ENCODE results near the gene CAMTA1.
"Not testable (repeated sequence)": the region's sequence is repeated elsewhere in the genome, so short reads cannot be mapped to it uniquely, and the experiment has no call there.

The CAMTA1 gene

GRCh38 chr1:7366955-7367665 lies 581.9 kb downstream of the CAMTA1 start:
- DNase-seq (ENCODE audit: low read depth, low spot score), result no peak

DNA sequence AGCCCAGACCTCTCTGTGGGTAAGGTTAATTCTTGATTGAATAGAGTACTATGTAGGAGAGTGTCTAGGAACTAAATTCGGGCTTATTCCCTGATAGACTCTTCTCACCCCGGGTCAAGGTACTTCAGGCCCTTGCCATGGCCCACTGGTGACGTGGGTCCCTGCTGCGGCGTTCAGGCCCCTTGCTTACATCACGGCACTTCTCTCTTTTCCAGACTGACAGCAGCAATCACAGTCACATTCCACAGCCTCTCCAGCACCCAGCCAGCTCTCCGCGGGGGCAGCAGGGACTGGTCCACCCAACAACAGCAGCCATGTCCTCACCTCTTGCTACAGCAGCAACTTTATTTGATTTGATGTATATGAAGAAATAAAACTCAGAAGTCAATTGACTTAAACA lies 584.6 kb downstream of the CAMTA1 start:
- no peak for DNase-seq (ENCODE audit: low read depth, low spot score)

DNA sequence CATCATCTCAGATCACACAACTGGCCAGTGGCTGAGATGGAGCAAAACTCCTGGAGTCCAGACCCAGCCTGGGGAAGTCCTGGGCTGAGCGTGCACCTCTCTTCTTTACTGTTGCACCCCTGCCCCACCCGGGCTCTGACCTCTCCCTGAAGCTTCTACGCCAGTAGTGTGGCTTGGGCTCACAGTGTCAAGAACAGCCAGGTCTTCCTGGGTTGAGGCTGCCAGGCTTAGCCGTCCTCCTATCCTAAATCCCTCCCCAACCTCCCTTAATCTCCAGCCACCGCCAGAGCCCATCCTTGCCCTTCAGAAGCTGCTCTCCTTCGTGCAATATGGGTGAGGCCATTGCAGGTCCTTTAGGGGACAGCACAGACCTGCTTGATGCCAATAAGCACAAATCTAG lies 586.7 kb downstream of the CAMTA1 start:
- no peak for DNase-seq (ENCODE audit: low read depth, low spot score)

DNA sequence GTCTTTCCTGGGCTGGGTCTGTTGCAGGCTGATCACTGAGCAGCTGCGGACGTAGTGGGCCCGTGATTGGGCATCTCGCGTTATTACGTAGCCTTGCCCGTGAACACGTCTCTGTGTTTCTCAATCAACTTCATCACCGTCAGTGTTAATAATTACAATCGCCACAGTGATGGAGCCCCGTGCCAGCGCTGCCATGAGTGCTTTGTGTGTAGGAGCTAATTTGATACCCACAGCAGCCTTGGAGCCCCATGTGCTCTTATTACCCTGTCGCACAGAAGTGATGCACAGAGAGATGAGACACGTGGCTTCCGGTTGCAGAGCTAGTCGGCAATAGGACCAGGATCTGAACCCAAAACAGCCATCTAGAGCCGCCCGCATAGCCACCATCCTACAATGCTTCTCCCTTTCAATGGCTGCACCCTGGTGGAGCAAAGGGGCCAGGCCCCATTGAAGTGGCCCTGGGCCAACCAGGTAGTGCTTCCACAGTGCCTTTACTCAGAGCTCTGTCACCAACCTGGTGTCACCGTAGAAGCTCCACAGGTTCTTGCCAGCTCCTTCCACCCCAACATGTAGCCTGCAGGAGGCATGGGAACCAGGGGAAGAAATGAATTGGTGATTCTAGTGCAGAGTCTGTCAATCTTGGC lies 587.3 kb downstream of the CAMTA1 start:
- DNase-seq (ENCODE audit: low read depth, low spot score), result no peak

DNA sequence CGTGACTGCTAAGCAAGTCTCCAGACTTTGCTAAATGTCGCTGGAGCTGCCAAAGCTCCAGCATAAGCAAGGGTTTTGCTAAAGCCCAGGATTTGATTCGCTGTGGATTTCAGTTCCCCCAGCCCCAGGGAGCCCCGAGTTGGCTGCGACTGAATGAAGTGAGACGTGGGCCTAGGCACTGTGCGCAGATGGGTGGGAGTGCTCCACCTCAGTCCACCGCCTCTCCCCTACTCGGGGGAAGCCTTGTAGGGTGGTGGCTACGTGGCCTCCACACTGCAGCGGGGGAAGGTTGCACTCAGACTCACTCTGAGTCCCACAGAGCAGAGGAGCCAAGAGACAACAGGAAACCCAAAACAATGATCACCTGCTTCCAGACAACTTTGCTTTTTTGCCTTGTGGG lies 588.0 kb downstream of the CAMTA1 start:
- no peak for DNase-seq (ENCODE audit: low read depth, low spot score)

DNA sequence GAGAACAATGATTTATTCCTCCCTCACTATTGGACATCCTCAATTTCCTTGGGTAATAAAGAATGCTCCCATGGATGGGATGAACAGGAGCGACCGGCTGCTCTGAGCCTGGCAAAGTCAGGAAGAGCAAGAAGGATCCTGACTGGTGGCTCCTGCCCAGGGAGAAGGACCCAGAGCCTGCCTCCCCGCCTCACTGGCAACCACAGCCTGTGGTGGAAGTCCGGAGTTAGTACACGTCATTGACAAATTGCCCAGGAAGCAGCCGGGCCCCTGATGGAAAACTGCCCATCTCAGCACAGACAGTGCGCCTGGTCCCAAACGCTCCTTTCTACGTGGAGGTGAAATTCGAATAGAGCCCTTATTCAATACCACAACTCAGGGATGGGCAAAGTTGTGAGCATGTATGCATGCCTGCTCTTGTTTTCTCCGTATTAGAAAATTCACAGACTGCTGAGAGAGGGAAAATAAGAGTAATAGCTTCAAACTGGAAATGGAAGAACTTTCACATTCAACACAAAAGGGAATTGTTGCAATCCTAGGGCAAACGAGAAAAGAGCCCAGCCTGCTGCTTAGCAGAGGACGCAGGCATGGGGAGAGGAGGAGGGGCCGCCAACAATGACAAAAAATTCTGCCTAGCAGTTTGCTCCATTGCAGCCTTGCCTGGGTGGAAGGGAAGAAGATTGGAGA lies 588.8 kb downstream of the CAMTA1 start:
- no peak for DNase-seq (ENCODE audit: low read depth, low spot score)

GRCh38 chr1:7374563-7375160 lies 589.4 kb downstream of the CAMTA1 start:
- DNase-seq (ENCODE audit: low read depth, low spot score), result no peak

- DNase-seq (ENCODE audit: low read depth, low spot score), result no peak
Observed at GRCh38 chr1:7375329-7375728, 590.1 kb downstream of the CAMTA1 start.

GRCh38 chr1:7375781-7376660 lies 590.8 kb downstream of the CAMTA1 start:
- no peak for DNase-seq (ENCODE audit: low read depth, low spot score)

GRCh38 chr1:7376676-7377075 lies 591.4 kb downstream of the CAMTA1 start:
- no peak for DNase-seq (ENCODE audit: low read depth, low spot score)

DNA sequence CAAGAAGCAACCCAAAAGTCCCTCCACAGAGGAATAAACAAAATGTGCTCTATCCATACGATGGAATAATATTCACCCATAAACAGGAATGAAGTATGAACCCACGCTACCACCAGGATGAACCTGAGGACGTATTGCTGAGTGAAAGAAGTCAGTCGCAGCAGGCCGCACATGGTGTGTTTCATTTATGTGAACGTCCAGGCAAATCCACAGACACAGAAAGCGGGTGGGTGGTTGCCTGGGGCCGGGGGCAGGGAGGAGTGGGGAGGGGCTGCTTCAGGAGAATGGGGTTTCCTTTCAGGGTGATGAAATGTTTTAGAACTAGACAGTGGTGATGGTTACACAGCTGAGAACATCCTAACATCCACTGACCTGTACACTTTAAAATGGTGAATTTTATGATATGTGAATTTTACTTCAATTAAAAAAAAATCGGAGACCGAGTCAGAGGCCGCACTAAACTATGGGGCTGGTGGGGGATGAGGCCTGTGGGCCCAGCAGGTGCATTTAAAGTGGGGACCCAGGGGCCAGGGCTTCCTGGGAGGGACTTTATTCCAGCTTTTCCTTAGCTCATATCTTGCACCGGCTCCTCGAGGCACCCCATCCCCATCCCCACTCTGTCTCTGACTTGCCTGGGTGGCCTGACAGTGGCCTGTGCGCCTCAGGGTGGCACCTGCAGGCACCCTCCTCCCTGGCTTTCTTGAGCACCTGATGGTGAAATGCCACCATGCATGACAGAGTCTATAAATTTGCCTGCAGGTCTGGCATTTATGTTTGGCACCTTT lies 593.3 kb downstream of the CAMTA1 start:
- DNase-seq (ENCODE audit: low read depth, low spot score), result no peak

DNA sequence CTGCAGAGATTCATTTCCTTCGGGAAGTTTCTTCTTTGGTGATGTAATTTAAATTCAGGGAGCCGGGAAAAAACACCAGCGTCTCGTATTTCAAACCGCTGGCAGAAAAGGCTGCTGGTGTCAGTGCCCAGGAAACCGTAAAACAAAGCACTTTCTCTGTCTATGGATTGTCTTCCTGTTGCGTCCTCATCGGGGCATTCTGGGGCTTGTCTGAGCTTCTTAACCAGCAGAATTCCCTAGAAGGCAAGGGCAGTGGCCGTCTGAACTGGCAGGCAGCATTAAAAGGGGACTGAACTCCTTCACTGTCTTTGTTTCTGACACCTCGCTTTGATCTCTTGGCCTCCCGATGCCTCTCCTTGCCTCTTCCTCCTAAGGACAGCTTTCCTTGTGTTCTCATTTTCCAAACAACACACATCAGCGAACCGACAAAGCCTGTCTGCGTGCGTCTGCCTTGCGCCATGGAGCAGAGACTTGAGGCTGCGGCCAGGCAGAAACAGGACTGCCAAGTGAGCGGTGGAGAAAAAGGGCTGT lies 594.3 kb downstream of the CAMTA1 start:
- no peak for DNase-seq (ENCODE audit: low read depth, low spot score)

DNA sequence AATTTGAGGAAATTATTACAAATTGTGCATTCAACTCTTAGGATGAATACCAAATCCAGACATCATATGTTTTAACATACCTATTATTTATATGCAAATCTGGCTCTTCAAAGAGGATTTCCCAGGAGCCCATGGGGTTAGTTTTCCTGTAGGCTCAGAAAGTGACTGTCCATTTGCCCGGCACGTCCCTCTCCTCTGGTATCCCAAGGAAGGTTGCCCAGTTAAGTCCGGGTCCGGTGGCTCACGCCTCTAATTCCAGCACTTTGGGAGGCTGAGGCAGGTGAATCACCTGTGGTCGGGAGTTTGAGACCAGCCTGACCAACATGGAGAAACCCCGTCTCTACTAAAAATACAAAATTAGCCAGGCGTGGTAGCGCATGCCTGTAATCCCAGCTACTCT lies 594.8 kb downstream of the CAMTA1 start:
- DNase-seq (ENCODE audit: low read depth, low spot score), result not testable (repeated sequence)

DNA sequence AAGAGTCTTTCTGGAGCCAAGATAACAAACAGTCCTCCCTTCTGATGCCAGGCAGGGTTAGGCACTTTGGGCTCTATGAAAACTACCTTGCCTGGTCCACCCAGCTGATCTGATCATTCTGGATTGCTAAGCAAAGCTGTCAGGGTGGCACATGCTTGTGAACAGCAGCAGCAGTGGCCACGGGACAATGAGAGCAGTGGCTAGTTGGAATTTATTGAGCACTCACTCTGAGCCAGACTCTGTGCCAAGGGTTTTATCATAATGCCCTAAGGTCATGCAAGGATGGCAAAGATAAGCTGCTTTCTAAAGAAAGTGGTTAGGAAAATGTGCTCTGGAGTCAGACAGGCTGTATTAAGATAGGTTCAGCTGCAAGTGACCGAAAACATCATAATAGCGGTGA lies 595.5 kb downstream of the CAMTA1 start:
- DNase-seq (ENCODE audit: low read depth, low spot score), result no peak

GRCh38 chr1:7381729-7382128 lies 596.5 kb downstream of the CAMTA1 start:
- DNase-seq (ENCODE audit: low read depth, low spot score), result not testable (repeated sequence)

GRCh38 chr1:7382971-7383370 lies 597.7 kb downstream of the CAMTA1 start:
- DNase-seq (ENCODE audit: low read depth, low spot score), result no peak

DNA sequence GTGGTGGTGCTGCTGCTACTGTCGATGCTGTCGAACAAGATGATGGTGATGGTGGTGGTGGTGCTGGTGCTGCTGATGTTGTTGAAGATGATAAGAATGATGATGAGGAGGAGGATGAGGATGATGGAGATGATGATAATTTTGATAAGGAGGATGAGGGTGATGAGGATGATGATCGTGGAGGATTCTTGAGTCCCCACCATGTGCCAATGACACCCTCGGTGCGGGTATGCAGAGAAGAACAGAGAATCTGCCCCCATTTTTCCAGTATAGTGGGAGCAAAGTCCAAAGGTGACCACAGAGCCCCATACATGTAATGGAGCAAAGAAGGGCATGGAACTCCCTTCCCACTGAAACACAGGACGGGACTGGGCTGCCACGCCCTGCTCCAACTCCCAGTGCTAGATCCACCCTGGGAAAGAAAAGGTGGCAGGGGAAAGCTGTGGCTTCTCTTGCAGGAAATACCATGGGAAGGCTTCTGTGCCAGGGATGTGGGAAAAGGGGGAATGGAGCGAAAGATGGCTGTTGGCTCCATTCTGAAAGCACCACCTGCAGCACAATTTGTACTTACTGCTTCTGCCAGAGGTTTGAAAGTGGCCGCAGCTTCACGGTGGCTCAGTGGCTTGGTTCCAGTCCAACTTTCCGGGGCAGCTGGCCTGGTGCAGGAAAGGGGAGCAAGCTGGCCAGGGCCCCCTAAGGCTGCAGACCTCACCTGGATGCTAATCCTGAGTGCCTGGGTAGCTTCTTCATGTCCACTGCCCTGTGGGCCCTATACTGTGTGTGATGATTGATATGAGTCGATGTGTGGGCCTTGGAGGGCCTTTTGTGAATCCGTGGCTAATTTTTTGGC lies 598.6 kb downstream of the CAMTA1 start:
- DNase-seq (ENCODE audit: low read depth, low spot score), result no peak

GRCh38 chr1:7384679-7385078 lies 599.4 kb downstream of the CAMTA1 start:
- no peak for DNase-seq (ENCODE audit: low read depth, low spot score)

DNA sequence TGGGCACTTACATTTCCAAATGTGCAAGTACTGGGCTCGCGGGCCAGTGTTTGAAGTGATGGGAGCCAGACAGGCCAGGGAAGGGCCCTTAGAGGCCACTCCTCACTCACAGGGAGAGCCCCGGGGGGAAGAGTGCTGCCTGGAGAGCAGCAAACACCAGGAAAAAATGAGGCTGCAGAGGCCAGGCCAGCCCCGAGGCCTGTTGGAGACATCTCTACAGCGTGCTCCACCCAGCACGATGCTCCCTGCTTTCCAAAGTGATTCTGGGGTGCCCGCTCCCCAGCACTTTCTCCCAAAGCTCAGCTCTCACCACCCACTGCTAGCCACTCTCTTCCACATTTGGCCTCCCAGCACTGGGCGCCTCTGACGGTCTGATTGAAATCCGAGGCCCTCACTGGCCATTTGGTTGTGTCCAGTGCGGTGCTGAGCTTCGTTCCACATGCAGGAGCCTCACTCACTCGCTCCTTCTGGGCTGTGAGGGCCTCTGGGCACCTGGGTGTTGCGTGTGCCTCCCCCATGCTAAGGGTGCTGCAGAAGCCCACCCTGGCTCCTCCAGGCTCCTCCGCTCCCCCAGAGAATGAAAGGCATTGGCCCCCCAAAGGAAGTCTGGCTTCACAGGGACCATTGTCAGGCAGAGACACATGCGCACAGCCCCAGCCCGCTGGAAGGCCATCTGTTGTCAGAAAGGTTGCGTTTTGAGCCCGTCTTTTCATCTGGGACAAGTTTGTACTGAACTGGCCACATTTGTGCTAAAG lies 600.4 kb downstream of the CAMTA1 start:
- DNase-seq (ENCODE audit: low read depth, low spot score), result no peak

Data from smooth muscle cell of the brain vasculature (primary cell).